NCI-H69 (cell line): ENCODE measurements around the gene GSDME.

ENCODE experiments used
- DNase-seq: peaks from one replicate; lab custom pipeline; 2025; lab: John Stamatoyannopoulos, UW

GSDME gene

DNA sequence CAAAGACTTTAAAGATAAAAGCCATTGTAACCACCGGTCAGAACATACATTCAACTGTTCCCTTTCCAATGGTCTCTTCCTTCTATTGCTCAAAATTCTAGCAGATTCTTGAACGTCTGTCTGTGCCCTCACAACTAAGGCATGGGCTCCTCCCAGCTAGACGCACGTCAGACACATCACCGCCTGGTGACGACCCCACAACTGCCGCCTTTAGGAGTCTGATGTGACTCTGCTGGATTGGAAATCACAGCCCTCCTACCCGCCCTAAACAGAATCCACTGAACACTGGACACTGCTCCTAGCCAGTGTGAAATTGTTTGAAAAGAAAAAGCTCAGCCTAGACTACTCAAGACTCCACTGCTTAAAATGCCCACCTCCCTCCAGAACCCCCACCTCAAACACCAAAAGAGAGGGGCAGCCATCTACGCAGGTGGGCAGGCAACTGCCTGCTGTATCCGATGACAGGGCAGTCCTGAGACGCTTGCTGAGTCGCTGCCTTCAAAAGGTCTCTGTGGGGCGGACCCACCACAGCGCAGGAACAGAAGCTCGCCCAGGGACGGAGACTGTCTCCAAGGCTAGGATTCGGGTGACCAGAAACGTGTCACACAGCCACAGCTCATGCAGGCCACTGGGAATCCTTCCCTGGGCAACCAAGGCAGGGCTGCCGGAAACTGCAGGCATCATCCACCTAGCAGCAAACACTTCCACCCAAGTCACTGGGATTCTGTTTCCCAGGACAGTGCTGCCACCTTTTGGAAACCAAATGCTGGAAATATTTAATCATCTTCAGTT, 34.7 kb downstream of the GSDME start:
- peak; percentile 28 for DNase-seq

DNA sequence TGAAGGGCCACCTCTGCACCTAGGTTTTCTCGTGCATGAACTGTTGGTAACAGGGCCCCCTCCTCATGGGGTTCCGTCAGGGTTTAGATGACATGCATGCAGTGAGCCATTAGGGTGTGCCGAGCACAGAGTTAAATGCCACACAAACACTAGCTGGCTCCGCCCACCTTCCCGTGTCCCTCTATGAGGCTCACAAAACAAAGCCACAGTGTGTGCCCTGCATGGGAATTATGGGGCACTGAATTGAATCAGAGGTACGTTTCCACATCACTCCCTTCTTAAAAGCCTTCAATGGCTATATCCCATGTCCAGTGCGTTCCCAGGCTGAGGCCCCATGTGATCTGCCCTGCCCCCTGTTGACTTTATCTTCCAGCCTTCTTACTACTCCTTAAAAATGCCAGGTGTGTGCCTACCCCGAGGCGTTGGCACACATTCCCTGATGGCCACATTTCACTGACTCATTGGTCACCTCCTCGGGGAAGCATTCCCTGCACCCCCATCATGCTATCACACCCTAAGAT, 35.7 kb downstream of the GSDME start:
- peak; percentile 34 for DNase-seq

DNA sequence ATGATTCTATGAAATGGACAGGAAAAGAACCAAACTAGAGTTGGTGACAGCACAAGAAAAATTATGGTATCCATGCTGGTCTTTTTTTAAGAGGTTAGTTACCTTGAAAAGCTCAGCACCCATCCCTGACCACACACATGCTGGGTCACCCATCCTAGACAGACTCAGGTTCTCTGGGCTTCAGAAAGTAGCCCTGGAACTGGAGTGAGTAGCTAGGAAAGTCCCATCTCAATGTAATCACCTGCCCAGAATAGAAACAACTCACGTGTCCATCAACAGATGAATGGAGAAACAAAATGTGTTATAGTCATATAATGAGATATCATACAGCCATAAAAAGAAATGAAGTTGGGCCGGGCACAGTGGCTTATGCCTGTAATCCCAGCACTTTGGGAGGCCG, 37.0 kb downstream of the GSDME start:
- no peak for DNase-seq

DNA sequence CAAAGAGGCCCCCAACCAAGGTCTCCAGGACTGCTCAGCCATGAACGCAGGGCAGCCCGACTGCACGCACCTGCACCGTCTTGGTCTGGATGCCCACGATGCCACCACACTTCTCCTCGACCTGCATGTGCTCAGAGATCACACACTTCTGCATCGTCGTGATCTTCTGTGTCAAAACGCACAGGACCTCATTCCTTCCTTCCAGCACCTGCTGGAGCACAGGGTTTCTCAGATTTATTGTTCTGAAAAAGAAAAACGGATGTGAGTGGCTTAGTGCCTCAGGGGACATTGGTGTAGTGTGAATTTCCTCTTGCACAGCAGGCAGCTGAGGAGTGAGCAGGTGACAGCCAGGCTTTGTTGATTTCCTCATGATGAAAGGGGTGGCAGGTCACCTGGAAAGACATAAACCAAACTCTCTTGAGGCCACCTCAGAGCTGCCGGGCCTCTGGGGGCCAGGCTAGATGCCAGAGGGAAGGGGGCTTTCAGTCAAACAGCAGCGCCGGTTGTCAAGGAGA, 38.2 kb downstream of the GSDME start:
- DNase-seq: peak; percentile 75

- DNase-seq: no peak
Measured at GRCh38 chr7:24718431-24718831, 38.8 kb downstream of the GSDME start.

DNA sequence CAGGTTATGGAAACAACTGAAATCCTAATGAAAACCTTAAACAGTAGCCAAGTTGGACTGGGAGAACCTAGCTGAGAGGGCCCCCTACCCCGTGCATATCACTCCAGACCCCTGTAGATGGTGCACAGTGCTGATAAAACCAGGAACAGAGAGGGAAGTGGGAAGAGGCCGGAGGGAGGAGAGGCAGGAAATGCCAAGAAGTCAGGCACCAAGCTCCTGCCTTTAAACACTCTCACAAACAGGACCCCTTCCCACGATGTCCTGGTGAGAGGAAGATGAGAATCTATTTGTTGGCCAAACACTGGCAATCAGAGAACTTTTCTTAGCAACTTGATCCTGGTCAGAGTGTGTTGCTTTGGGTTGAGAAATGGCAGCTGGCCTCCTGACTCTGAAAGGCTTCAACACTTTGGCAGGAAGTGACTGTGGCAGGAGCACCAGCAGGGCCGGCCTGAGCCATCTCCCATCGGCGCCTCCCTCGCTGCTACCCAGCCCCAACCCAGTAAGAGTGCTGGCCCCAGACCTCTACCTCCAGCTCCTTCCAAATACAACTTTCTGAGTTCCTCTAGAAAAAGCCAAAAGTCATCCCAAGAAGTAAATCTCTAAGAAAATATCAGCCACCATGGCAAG, 39.5 kb downstream of the GSDME start:
- DNase-seq: no peak

GRCh38 chr7:24717247-24717622, 40.0 kb downstream of the GSDME start:
- no peak for DNase-seq

DNA sequence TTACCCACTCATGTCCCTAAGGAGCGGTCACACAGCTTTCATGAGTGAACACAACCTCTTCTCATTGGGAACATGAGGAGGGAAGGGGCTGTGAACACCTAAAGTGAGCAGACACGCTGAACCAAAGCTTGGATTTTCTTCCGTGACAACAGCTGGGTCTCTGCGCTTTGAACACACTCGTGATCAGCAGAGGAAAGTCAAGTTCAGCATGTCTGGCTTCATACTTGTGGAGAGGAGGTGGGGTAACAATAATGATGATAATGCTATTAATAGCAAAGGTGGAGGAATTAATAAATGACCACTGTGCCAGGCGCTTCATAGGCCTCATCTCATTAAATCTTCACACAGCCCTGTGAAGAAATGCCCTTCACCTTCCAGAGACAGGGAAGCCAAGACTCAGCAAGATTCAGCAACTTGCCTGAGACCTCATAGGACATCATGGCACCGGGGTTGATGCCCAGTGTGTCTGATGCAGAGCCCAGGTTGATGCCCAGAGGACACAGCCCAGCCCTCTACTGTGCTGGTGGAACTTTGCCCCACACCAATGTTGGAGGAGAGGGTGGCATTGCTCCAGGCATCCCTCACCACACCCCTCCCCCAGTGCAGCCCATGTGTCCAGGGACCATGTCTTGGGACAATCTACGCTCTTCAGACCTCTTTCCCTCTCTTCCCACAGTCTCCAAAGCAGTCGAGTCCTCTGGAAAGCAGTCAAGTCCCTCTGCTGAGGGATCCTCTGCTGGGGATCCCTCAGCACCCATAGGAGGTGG, 40.6 kb downstream of the GSDME start:
- no peak for DNase-seq

DNA sequence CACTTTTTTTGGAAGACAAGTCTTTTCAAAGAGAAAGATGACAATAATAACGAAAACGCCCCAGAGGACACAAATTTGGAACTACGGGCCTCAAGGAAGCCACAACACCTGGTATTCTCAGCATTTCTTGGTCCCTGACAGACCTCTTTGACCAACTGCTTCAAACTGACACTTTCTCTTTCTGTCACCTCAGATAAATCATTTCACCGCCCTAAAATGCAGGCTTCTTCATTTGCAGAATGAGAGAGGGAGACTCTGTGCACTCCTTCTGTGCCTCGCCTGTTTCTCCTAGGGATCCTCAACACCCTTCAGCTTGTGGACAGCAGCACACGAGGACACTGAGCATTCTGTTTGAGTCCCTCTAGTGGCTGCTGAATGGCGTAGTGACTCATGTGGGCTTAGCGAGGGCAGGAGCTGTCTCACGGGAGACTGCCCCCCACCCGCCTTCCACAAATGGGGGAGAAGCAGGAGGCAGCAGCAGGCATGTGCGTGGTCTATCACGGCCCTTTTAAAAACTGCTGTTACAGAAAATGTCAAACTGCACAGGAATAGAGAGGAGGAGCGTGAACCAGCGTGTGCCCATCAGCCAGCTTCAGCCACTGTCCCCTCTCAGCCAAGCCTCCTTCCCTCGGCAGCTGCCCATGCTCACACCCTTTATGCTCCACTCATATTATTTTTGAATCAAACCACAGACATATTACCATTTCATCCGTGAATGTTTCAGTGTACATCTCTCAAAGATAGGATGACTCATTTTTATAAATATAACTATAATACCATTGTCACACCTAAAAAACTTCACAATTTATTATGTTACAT, 41.4 kb downstream of the GSDME start:
- DNase-seq: peak; percentile 33

GRCh38 chr7:24715171-24715570, 42.1 kb downstream of the GSDME start:
- DNase-seq: no peak

DNA sequence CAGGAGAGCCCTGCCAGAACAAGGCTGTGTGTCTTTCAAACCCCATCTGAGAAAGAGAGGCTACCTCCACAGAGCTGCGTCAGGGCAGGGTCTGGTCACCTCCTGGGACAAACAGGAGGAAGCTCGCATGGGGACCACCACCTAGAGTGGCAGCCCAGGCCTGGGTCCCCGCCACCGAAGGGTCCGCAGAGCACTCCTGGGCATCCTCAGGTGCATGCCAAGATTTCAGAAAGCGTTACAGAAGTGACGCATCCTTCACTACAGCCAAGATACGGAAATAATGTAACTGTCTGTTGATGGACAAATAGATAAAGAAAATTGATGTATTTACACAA, 42.6 kb downstream of the GSDME start:
- DNase-seq: no peak

GRCh38 chr7:24713850-24714675, 43.2 kb downstream of the GSDME start:
- DNase-seq: no peak

GRCh38 chr7:24713039-24713793, 44.0 kb downstream of the GSDME start:
- DNase-seq: no peak

DNA sequence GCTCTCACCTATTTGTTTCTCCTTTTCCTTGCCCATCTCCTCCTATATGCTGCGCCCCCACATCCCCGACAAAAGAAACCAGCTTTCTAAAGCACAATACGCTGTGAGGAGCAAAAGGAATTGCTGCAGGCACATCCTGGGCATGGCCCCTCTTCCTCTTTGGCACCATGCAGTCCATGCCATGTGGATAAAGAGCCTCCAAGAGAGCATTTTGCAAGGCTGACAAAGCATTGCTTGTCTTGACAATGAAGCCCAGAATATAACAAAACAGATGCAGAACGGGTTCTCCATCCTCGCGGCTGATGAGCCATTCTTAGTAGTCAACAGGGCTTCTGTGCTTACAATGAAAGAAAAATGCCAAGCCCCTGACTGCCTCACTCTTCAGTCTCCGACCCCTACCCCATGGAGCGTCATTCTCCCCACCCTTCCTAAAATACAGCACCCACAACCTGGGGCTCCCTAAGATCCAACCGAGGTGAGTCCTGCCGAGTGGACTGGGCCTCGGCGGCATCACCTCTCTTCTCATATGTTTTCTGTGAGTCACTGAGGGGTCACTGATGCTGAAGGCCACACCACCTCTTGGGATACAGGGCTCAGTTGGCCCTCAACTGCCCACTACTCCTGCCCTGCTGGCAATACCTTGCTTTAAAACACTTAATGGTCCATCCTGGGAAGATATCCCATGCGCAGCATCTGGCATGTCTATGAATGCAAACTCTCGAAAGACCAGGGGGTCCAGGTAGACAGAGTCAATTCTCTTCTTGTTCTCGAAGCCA, 47.5 kb downstream of the GSDME start:
- no peak for DNase-seq

- no peak for DNase-seq
Measured at GRCh38 chr7:24709051-24709450, 48.2 kb downstream of the GSDME start.

DNA sequence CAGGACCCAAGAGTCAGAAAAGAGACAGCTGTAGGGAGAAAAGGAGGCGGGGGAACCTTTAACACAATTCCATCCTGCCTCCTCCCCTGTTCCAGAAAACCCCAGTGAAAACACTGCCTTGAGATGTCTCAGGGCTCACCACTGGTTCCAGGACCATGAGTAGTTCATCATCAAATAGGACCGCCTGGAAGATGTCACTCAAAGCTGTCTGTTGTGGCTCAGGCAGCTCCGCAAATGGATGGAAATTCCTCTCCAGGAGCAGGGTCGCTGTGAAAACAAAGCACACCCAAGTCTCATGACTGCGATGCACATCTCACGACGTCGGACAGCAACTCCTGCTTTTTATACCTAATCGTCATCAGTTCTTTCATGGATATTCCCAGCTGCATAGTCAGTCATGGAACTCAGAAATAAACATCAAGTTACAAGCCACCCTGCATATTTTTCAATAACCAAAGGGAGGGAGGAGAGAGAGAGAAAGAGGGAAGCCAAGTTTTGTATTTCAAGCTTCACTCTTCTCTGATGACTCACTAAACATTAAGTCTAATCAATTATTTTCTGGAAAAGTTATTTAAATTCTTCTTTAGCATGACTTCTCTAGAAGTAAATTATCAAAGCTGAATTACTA, 49.2 kb downstream of the GSDME start:
- no peak for DNase-seq

GRCh38 chr7:24706211-24707170, 50.8 kb downstream of the GSDME start:
- DNase-seq: no peak

GRCh38 chr7:24705461-24705954, 51.8 kb downstream of the GSDME start:
- DNase-seq: no peak
